ENCODE data around the gene GABRB2. TPM values are rescaled to one million over a fixed set of nuclear protein-coding genes. Genes with fewer than 3 reads are reported as not detected.

Gene GABRB2
- total RNA-seq, 3 donors from 2014 or later (not counting 1 experiment from before 2014, with no cell fraction given), result not detected

DNA sequence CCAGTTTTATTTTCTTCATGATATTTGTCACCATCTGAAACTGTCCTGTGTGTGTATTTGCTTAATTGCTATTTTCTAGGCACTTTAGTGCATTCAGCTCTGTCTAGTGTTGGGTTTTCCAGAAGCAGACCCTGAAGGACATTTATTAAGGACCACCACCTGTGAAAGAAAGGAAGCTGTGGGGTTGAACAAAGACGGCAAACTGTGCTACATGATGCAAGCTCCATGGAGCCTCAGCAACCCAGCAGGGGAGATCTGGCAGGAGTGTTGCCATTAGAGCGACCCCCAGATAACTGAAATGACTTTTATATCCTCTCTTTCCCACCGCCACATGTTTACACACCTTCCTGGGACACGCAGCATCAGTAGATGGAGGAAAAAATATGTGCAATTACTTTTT is 125.5 kb downstream of the GABRB2 start:
- no peaks in the 10 kb centered on the region for H3K4me1 Mint-ChIP-seq
- Histone ChIP-seq H3K4me3 (ENCODE audit: low read length) (no peak overlapping the region), H3K4me1 (ENCODE audit: control insufficient read depth, insufficient read depth, low read length) (no peaks in the 10 kb centered on the region), H3K9me3 (ENCODE audit: control insufficient read depth, insufficient read depth, low read length) (no peaks in the 10 kb centered on the region), H3K36me3 (ENCODE audit: control insufficient read depth, insufficient read depth, low read length) (no peaks in the 10 kb centered on the region), H3K27ac (ENCODE audit: low read length) (no peak overlapping the region), H3K27me3 (ENCODE audit: control insufficient read depth, insufficient read depth, low read length) (no peaks in the 10 kb centered on the region)
- H3K9me3 Mint-ChIP-seq, result peaks cover 9 to 12% of the 10 kb centered on the region in 2 donors
- no peak overlapping the region for H3K4me3 Mint-ChIP-seq
- TF ChIP-seq, protein P1, sequence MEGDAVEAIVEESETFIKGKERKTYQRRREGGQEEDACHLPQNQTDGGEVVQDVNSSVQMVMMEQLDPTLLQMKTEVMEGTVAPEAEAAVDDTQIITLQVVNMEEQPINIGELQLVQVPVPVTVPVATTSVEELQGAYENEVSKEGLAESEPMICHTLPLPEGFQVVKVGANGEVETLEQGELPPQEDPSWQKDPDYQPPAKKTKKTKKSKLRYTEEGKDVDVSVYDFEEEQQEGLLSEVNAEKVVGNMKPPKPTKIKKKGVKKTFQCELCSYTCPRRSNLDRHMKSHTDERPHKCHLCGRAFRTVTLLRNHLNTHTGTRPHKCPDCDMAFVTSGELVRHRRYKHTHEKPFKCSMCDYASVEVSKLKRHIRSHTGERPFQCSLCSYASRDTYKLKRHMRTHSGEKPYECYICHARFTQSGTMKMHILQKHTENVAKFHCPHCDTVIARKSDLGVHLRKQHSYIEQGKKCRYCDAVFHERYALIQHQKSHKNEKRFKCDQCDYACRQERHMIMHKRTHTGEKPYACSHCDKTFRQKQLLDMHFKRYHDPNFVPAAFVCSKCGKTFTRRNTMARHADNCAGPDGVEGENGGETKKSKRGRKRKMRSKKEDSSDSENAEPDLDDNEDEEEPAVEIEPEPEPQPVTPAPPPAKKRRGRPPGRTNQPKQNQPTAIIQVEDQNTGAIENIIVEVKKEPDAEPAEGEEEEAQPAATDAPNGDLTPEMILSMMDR (IDR thresholded peaks at IDR 0.05), result no peak
- WGBS (ENCODE audit: insufficient coverage), result 84% methylated on average over 3 of the region's 4 CpGs
- no peak overlapping the region for H3K27ac Mint-ChIP-seq
- H3K36me3 Mint-ChIP-seq, result no peaks in the 10 kb centered on the region
- H3K27me3 Mint-ChIP-seq (ENCODE audit: low read depth in 2 of 2), result no peaks in the 10 kb centered on the region
- DNase-seq, result no peak
- intact Hi-C loops (cut with micrococcal nuclease), result no loop called here
- ATAC-seq, result no peak

GRCh38 chr5:161420521-161420920 is 126.0 kb downstream of the GABRB2 start:
- WGBS (ENCODE audit: insufficient coverage), result 75% methylated on average over 2 of the region's 3 CpGs
- no peaks in the 10 kb centered on the region for H3K4me1 Mint-ChIP-seq
- H3K9me3 Mint-ChIP-seq, result peaks cover 9 to 12% of the 10 kb centered on the region in 2 donors
- no peaks in the 10 kb centered on the region for H3K27me3 Mint-ChIP-seq (ENCODE audit: low read depth in 2 of 2)
- ATAC-seq (no peak), DNase-seq (no peak)
- H3K27ac ChIP-seq (ENCODE audit: low read length), result no peak overlapping the region
- no peak overlapping the region for H3K4me3 ChIP-seq (ENCODE audit: low read length)
- no peaks in the 10 kb centered on the region for H3K9me3 ChIP-seq (ENCODE audit: control insufficient read depth, insufficient read depth, low read length)
- H3K36me3 ChIP-seq (ENCODE audit: control insufficient read depth, insufficient read depth, low read length), result no peaks in the 10 kb centered on the region
- no peaks in the 10 kb centered on the region for H3K4me1 ChIP-seq (ENCODE audit: control insufficient read depth, insufficient read depth, low read length)
- no peaks in the 10 kb centered on the region for H3K27me3 ChIP-seq (ENCODE audit: control insufficient read depth, insufficient read depth, low read length)
- TF ChIP-seq, protein P1 (IDR thresholded peaks at IDR 0.05), result no peak
- intact Hi-C loops (cut with micrococcal nuclease), result no loop called here
- H3K27ac Mint-ChIP-seq, result no peak overlapping the region
- no peaks in the 10 kb centered on the region for H3K36me3 Mint-ChIP-seq
- no peak overlapping the region for H3K4me3 Mint-ChIP-seq

DNA sequence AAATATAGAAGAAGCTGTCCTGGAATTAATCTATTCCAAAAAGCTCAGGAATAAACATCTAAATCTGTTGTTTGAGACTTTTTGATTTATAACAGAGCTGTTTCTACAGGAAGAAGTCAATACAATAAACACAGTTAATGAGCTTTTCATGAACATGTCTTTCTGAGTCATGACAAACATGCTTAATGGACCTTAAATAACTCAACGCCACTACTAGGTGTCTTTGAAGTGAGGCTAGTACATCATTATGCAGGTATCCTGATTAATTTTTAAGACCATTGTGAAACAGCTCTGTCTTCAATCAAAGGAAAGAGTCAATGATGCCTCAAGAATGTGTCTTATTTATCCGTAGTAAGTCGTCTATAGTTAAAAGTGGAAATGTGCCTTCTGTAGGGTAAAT is 131.6 kb downstream of the GABRB2 start:
- no peak overlapping the region for H3K27ac Mint-ChIP-seq
- 92% methylated on average over 3 of the region's 3 CpGs for whole genome bisulfite sequencing (ENCODE audit: insufficient coverage)
- H3K4me3 Mint-ChIP-seq, result no peak overlapping the region
- H3K36me3 Mint-ChIP-seq, result no peaks in the 10 kb centered on the region
- H3K27me3 Mint-ChIP-seq (ENCODE audit: low read depth in 2 of 2), result no peaks in the 10 kb centered on the region
- peaks cover 4 to 11% of the 10 kb centered on the region in 2 donors for H3K9me3 Mint-ChIP-seq
- H3K27me3 ChIP-seq (ENCODE audit: control insufficient read depth, insufficient read depth, low read length), result no peaks in the 10 kb centered on the region
- H3K4me1 Mint-ChIP-seq, result no peaks in the 10 kb centered on the region
- no peak for ATAC-seq
- DNase-seq, result no peak
- no peaks in the 10 kb centered on the region for H3K9me3 ChIP-seq (ENCODE audit: control insufficient read depth, insufficient read depth, low read length)
- intact Hi-C loops (cut with micrococcal nuclease), result no loop called here
- no peaks in the 10 kb centered on the region for H3K36me3 ChIP-seq (ENCODE audit: control insufficient read depth, insufficient read depth, low read length)
- H3K4me1 ChIP-seq (ENCODE audit: control insufficient read depth, insufficient read depth, low read length), result no peaks in the 10 kb centered on the region
- H3K4me3 ChIP-seq (ENCODE audit: low read length), result no peak overlapping the region
- TF ChIP-seq, protein P1 (IDR thresholded peaks at IDR 0.05), result no peak
- no peak overlapping the region for H3K27ac ChIP-seq (ENCODE audit: low read length)

GRCh38 chr5:161414037-161414436 is 132.5 kb downstream of the GABRB2 start:
- Histone ChIP-seq H3K9me3 (ENCODE audit: control insufficient read depth, insufficient read depth, low read length) (no peaks in the 10 kb centered on the region), H3K4me1 (ENCODE audit: control insufficient read depth, insufficient read depth, low read length) (no peaks in the 10 kb centered on the region), H3K36me3 (ENCODE audit: control insufficient read depth, insufficient read depth, low read length) (no peaks in the 10 kb centered on the region), H3K27me3 (ENCODE audit: control insufficient read depth, insufficient read depth, low read length) (no peaks in the 10 kb centered on the region), H3K4me3 (ENCODE audit: low read length) (no peak overlapping the region), H3K27ac (ENCODE audit: low read length) (no peak overlapping the region)
- DNase-seq (no peak), ATAC-seq (no peak)
- H3K4me1 Mint-ChIP-seq, result no peaks in the 10 kb centered on the region
- 86% methylated on average over 1 of the region's 2 CpGs for WGBS (ENCODE audit: insufficient coverage)
- H3K4me3 Mint-ChIP-seq, result no peak overlapping the region
- peaks cover 4 to 11% of the 10 kb centered on the region in 2 donors for H3K9me3 Mint-ChIP-seq
- H3K27ac Mint-ChIP-seq, result no peak overlapping the region
- TF ChIP-seq, protein P1 (IDR thresholded peaks at IDR 0.05), result no peak
- no peaks in the 10 kb centered on the region for H3K36me3 Mint-ChIP-seq
- intact Hi-C loops (cut with micrococcal nuclease), result no loop called here
- H3K27me3 Mint-ChIP-seq (ENCODE audit: low read depth in 2 of 2), result no peaks in the 10 kb centered on the region
